HG02973 (cell line): ENCODE results near the gene OR6B2.

Experiments
- ATAC-seq: cut with Tn5 transposase; IDR thresholded peaks from one replicate; pipeline ENCODE4 v1.9.1; 2021; ENCODE audit warnings: moderate library complexity; ENCODE audit not compliant: unreplicated experiment

OR6B2 gene

GRCh38 chr2:239983004-239983778 is 47.0 kb downstream of the OR6B2 start:
- ATAC-seq, result no peak
